ENCODE data around the gene IMMP2L.

GRCh38 chr7:111436608-111437007 is 125.7 kb downstream of the IMMP2L start:
- no peak for TF ChIP-seq FOXM1 (IDR thresholded peaks at IDR 0.05; ENCODE audit: borderline replicate concordance)
- TF ChIP-seq BHLHE40 (IDR thresholded peaks at IDR 0.05; ENCODE audit: borderline replicate concordance), result no peak
- no peak for TF ChIP-seq HDGF (IDR thresholded peaks at IDR 0.05; ENCODE audit: borderline replicate concordance)
- no peak for TF ChIP-seq FOXA1 (IDR thresholded peaks at IDR 0.05)
